Dedifferentiated amniotic fluid mesenchymal stem cell (primary cell): ENCODE measurements around the gene CD37.
"Not testable (repeated sequence)": the region's sequence is repeated elsewhere in the genome, so short reads cannot be mapped to it uniquely, and the experiment has no call there.

ENCODE experiments used
- DNase-seq: peaks from one replicate; pipeline ENCODE4 v3.0.0-alpha.2; 2016; ENCODE audit errors: extremely low spot score

Gene CD37

DNA sequence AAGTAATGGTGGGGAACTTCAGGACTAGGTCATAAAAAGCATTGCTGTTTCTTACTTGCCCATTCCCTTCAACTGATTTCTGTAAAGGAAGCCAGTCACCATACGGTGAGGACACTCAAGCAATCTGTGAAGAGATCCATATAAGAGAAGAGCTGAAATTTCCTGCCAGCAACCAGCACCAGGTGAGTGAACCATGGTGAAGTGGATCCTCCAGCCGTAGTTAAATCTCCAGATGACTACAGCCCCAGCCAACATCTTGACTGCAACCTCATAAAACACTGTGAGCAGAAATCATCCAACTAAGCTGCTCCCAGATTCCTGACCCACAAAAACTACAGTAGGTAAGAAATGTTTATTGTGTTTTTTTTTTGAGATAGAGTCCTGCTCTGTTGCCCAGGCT is 6.5 kb upstream of the CD37 start:
- no peak for DNase-seq

DNA sequence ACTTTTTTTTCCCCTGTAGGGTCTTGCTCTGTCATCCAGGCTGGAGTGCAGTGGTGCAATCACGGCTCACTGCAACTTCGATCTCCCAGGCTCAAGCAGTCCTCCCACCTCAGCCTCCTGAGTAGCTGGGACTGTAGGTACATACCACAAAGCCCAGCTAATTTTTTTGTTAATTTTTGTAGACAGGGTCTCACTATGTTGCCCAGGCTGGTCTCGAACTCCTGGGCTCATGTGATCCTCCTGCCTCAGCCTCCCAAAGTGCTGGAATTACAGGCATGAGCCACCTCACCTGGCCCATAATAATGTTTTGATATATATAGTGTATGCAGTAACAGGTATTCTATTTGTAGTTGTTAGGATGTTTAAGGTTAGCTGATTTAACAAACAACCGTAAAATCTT is 4.0 kb upstream of the CD37 start:
- not testable (repeated sequence) for DNase-seq

DNA sequence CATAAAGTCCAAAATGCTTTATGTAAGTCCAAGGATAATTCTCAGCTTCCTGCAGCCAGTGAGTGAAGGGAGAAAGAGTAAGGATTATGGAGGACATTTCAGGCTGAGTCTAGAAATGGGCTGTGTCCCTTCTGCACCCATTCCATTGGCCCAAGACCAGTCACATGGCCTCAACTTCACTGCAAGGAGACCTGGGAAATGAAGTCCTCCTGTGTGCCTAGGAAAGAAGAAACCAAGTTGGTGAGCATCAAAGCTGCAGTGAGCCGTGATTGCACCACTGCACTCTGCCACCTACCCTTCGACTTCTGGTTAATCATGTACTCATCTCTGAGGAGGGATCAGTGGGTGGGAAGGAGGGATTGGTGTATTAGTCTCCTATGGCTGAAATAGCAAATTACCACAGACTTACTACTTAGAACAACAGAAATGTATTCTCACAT is 3.6 kb upstream of the CD37 start:
- no peak for DNase-seq

DNA sequence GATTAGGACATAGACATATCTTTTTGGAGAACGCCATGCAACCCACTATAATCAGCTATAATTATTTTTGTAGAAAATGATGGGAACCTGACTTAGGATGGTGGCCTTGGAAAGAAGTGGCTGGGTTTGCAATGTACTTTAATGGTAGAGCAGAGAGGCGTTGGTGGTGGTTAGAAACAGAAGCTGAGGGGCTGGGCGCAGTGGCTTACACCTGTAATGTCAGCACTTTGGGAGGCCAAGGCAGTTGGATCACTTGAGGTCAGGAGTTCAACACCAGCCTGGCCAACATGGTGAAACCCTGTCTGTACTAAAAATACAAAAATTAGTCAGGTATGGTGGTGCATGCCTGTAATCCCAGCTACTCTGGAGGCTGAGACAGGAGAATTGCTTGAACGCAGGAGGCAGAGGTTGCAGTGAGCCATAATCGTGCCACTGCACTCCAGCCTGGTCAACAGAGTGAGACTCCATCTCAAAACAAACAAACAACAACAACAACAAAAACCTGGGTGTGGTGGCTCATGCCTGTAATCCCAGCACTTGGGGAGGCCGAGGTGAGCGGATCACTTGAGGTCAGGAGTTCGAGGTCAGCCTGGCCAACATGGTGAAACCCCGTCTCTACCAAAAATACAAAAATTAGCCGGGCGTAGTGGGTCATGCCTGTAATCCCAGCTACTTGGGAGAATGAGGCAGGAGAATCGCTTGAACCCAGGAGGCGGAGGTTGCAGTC is 2.4 kb upstream of the CD37 start:
- DNase-seq: not testable (repeated sequence)

DNA sequence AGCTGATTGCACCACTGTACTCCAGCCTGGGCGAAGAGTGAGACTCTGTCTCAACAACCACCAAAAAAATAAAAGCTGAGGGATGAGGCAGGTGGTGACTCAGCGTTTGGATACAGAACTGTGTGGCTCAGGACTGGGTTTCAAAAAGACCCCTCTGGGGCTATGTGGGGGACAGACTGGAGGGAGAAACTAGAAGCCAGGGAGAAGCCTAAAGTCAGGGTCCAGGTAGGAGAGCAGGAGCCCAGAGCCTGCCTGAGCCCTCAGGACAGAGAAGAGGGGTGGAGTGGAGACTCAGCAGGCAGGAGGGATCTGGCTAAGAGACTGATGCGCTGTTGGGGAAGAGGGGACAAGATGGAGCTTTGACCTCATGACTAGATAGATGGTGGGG is 1.8 kb upstream of the CD37 start:
- no peak for DNase-seq

DNA sequence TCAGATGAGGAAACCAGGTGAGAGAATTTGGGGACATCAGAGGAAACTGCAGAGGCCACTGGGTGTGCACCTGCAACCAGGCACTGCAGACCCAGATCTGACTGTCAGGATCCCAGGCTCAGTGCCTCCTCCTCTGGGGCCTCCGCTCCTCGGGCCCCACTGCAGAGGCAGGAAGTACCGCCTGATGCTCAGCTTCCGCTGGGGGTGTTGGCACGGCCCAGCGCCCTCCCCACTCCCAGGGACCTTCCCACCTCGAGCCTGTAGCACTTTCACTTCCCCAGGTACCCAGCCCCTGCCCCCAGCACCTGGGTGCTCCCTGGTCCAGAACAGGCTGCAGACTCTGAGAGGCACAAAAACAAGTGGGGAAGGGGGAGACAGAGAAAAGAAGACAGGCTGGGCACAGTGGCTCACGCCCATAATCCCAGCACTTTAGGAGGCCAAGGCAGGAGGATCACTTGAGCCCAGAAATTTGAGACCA is 1.4 kb upstream of the CD37 start:
- DNase-seq: no peak

DNA sequence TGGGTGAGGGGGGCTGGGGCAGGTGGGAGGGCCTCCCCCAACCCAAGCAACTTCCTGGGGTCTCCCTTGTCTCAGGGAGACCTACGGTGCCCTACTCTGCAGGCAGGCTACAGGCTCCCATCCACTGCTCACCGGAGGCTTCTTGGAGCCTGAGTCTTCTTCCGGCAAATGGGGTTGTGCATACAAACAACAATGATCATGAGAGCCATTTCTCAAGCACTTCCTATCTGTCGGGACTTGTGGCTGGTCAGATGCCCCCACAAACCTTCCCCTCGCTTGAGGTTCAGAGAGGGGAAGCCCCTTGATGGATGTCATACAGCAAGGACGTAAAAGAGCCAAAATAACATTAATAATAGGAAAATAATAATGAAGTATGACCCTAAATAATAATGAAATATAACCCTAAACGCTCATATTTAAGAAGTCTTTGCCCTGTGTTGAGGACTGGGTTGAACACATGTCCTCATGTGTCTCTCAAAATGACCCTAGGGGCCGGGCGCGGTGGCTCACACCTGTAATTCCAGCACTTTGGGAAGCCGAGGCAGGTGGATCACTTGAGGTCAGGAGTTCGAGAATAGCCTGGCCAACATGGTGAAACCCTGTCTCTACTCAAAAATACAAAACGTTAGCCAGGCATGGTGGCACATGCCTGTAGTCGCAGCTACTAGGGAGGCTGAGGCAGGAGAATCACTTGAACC is 727 bp downstream of the CD37 start:
- no peak for DNase-seq

DNA sequence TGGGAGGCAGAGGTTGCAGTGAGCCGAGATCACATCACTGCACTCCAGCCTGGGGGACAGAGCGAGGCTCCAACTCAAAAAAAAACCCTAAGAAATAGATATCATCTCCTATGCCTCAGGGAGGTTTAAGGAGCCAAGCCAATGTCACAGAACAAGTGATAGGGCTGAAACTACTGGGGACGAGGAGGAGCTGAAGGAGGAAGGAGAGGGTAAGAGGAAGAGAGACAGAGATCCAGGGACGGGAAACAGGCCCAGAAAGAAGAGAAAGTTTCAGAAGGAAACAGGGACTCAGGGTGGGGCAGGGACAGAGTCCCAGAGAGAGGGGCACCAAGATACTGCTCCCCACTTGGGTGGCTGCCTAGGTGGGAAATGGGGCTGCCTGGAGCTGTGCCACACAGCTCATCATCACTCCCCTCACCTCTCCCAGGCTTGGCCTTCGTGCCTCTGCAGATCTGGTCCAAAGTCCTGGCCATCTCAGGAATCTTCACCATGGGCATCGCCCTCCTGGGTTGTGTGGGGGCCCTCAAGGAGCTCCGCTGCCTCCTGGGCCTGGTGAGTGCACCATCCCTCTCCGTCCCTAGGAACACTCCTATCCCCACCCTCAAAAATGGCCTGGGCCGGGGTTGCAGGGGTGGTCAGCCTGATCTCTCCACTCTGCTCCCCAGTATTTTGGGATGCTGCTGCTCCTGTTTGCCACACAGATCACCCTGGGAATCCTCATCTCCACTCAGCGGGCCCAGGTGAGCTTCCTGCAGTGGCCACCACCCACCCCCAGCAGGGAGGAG is 1.5 kb downstream of the CD37 start:
- no peak for DNase-seq

DNA sequence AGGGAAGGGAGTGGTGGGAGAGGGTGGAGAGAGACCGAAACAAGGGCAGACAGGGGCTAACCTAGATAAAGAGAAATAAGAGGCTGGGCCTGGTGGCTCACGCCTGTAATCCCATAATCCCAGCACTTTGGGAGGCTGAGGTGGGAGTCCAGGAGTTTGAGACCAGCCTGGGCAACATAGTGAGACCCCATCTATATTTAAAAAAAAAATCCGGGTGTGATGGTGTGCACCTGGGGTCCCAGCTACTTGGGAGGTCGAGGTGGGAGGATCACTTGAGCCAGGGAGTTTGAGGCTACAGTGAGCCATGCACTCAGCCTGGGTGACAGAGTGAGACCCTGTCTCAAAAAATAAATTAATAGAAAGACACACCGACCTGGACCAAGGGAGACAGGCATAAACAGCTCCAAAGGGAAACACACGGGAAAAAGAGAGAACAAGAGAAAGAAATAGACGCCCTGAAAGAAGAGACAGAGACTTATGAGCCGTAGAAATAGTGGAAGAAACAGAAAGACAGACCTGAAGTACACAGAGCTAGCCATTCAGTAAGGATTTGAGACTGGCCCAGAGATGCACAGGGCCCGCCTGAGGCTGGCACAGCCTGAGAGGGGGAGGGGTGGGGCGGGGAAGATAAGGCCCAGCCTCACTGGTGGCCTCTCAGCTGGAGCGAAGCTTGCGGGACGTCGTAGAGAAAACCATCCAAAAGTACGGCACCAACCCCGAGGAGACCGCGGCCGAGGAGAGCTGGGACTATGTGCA is 2.2 kb downstream of the CD37 start:
- DNase-seq: no peak

DNA sequence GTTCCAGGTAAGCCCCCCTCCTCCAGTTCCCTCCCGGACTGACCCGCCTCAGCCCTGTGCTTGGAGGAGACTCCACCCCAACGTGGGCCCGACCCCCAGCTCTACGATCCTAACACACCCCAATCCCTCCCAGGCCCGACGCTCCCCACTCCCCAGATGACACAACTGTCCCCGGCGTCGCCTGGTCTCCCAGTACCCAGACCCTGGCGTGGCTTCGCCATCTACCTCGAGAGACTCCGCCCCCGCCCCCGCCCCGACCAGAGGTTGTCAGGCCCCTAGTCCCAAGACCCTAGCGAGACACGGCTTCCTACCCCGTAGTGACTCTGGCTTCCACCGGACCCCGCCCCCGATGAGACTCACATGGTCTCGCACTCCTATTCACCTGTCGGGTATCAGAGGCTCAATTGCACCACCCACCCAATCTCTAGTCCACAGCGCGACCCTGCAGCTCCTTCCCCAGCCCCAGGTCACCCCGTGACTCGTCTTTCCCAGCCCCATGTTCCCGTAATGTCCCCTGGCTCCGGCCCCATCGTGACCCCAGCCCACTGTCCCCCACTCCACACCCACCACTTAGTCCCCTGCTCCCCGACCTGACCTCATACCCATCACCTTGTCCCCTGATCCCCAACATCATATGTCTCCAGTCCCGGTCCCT is 2.9 kb downstream of the CD37 start:
- no peak for DNase-seq

DNA sequence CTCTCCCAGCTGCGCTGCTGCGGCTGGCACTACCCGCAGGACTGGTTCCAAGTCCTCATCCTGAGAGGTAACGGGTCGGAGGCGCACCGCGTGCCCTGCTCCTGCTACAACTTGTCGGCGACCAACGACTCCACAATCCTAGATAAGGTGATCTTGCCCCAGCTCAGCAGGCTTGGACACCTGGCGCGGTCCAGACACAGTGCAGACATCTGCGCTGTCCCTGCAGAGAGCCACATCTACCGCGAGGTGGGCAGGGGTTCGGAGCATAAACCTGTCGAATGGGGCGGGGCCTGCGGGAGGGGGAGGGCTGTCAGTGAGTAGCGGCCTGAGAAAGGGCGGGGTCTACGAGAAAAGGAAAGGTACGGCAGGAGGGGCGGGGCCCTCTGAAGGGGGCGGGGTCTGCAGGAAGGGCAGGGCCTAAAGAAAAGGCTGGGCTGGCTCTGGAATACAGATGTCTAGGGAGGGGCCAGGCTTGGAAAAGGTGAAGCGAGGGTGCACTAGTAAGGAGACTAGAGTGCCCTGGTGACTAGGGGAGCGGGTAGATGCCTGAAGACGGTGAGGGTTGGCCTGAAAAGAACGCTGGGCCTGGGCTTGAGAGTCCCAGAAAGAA is 3.6 kb downstream of the CD37 start:
- DNase-seq: no peak

DNA sequence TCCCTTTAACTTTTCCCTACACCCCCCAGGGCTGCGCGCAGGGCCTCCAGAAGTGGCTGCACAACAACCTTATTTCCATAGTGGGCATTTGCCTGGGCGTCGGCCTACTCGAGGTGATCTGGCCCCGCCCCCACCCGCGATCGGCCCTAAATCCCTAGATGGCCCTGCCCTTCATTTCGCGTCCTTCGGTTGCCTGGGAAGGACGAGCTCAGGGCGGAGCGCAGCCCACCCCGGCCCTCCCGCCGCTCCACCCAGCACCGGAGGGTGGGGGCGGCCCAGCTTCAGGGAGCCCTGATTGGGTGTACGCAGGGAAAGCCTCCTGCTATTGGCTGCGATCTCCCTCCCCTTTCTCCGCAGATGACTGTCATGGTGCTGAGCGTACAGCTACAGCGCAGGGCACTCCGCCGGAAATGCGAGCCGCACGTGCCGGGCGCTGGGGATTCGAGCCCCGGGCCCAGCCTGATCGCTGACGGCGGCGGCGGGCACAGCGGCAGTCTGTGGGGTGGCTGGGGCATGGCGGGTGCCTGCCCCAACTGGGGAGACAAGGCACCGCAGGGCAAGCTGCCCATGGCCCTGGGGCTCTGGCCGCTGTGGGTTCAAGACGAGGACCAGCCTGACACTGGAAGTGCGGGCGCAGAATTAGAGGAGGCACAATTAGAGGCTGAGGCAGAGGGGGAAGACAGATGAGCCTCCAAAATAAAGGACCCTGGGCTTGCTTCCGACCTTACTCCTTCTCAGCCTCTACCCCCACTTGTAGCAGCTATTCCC is 4.3 kb downstream of the CD37 start:
- no peak for DNase-seq

DNA sequence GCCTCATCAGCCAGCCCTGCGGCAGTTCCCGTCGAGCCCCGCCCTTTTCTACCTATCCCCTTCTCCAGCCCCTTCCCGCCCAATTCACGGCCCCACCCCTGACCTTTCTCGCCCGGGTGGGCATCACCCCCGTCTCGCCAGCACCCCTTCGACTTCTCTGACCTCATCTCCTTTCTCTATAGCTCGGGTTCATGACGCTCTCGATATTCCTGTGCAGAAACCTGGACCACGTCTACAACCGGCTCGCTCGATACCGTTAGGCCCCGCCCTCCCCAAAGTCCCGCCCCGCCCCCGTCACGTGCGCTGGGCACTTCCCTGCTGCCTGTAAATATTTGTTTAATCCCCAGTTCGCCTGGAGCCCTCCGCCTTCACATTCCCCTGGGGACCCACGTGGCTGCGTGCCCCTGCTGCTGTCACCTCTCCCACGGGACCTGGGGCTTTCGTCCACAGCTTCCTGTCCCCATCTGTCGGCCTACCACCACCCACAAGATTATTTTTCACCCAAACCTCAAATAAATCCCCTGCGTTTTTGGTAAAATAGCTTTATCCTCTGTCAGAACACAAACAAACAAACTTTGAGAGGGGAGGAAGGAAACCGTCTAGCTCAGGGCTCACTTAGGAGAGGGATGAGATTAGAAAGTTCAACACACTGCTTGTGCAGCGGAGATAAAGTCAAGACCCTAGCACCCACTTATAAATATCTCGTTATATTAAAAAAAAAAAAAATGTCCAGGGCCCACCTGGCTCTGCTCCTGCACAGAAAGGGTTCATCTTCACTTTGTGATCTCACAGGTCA is 5.1 kb downstream of the CD37 start:
- DNase-seq: no peak

DNA sequence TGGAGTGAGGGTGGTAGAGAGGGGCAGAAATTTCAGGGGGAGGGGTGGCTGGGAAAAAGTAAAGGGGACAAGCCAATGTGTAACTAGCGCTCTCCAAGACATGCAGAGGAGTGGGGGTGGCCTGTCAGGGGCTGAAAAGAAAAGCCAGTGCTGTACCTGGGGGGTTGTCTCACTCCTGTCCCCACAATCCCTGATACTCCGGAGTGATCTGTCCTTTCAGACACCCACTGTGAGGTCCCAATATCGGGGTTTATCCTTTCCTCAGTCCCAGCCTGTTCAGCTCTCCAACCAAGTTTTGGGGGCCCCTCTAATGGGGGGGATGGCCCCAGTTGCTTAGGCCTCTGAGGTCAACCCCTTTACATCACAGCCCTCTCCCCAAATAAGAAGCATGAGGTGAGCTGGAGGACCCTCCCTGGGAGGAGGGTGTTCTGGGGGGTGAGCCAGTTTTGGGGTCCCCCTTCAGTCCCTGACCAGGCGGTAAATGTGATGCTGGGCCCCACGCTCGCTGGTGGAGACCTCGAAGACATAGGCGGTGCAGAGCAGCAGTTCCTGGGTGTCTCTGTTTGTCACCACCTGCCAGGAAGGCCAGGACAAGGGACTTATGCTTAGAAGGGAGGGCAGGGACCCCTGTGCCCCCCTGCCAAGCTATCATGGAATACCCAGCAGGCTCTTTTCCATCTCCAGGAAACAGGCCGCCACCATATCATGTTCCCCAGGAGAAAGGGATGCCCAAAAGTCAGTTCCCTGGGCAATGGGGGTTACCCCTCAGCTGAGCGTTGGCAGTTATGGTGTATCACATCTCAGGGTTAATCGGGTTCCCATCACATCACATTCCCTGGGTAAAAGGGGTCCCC is 5.9 kb downstream of the CD37 start:
- DNase-seq: no peak

DNA sequence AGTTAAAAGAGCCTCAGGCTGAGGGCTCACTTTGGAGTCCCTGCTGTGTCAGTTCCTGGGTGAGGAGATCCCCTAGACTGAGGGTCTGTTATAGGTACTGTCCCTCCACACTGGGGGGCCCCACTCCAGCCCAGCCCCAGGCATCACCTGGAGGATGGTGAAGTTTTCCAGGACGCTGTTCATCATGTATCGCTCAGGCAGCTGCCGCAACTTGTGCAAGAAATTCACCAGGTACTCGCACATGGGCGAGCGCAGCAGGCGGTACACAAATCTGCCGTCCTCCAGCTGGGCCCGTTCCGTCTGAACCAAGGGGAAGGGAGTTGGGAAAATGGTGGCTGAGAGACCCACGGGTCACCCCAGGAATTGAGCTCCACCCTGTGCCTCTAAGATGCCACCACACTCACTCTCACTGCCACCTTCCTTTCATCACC is 7.1 kb downstream of the CD37 start:
- DNase-seq: no peak

DNA sequence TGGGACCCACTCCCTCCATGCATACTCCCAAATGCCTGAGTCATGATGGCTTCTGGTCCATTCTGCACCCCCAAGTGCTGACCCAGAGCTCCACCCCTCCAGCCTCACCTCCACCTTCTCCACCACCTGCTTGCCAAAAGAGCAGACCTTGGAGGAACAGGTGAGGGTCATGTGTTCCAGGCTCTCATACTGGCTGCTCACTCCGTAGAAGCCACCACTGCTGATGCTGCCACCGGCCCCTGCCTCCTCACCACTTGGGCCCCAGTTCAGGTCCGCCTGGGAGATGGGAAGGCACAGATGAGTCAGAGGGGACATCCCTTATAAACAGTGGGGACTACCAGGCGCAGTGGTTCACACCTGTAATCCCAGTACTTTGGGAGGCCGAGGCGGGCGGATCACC is 7.9 kb downstream of the CD37 start:
- no peak for DNase-seq

DNA sequence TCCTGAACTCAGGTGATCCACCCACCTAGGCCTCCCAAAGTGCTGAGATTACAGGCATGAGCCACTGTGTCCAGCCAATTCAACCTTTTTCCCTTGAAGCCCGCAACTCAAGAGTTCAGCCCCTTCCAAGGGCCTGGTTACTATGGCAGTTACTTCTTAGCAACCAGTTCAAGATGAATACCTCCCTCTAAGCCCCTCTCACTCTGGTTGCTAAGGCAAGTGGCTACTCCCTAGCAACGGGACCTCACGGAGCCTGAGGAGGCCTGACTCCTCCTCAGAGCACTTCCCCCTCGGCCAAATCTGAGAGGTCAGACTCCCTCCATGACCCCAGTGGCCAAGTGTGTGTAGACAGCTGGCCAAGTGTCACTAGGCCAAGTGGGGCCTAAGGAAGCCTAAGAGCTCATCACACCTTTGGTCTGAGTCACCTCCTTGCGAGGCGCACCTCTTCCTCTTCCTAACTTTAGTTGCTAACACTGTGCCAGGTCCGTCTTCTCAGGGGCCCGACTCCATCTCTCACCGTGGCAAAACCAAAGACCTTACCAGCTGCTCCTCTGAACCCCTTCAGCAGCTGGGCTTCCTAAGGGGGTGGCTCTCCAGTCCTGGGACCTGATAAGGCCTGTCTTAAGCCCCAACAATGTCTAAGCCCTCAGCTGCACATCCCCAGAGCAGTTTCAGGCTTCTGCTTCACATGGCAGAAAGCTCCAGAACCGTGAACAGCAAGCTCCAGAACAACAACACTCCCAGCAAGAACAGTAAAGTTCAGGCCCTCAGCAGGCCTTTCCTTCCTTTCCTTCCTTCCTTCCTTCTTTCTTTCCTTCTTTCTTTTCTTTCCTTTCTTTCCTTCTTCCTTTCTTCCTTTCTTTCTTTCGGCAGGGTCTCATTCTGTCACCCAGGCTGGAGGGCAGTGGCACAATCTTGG is 9.6 kb downstream of the CD37 start:
- no peak for DNase-seq
